ENCODE measurements around the gene COL20A1. TPM values are rescaled to one million over a fixed set of nuclear protein-coding genes. Genes with fewer than 3 reads are reported as not detected.

Gene COL20A1
- total RNA-seq, 1 experiment from 2014 or later, result not detected

DNA sequence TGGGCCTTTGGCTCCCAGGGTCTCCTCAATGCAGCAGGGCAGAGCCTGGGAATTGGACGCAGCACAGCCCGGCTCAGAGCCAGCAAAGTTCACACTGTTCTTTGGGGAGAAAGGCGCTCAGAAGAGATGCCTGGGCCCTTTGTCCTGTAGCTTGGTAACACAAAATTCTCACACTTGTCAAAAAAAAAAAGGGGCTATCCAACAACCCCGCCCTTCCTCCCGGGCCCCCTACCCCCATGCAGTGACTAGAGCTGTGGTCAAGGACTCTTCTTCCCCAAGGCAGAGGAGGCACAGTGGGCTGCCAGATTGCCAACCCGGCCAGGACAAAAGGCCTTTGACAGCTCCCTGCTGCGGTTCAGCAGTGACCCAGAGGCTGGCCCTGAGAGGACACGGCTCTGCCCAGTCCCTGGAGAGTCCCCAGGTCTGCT, 40.7 kb upstream of the COL20A1 start:
- Histone ChIP-seq H3K9me3 (ENCODE audit: low read length) (no peaks in the 10 kb centered on the region), H4K20me1 (ENCODE audit: low read length) (no peaks in the 10 kb centered on the region), H3K36me3 (ENCODE audit: low read depth, low read length) (no peaks in the 10 kb centered on the region), H2AFZ (ENCODE audit: low read length) (no peak overlapping the region), H3K27me3 (ENCODE audit: low read length) (peaks cover 53% of the 10 kb centered on the region), H3K4me2 (ENCODE audit: low read length) (no peak overlapping the region), H3K4me3 (ENCODE audit: low read length) (no peak overlapping the region), H3K9me2 (replicated peaks; ENCODE audit: low read length) (no peaks in the 10 kb centered on the region), H3K9ac (ENCODE audit: low read length) (no peak overlapping the region), H3F3A (ENCODE audit: low read length, unreplicated experiment) (no peaks in the 10 kb centered on the region), H3K79me2 (ENCODE audit: low read length) (no peaks in the 10 kb centered on the region), H3K4me1 (ENCODE audit: insufficient read depth, low read length) (peaks cover 10% of the 10 kb centered on the region; the same call in 1 of the 2 replicates), H3K27ac (ENCODE audit: low read length) (no peak overlapping the region)
- no peak for TF ChIP-seq EZH2 (IDR thresholded peaks at IDR 0.05; ENCODE audit: low read length, unreplicated experiment)
- TF ChIP-seq EZH2phosphoT487 (IDR thresholded peaks at IDR 0.05; ENCODE audit: borderline replicate concordance, low read length), result no peak
- TF ChIP-seq, protein P1, sequence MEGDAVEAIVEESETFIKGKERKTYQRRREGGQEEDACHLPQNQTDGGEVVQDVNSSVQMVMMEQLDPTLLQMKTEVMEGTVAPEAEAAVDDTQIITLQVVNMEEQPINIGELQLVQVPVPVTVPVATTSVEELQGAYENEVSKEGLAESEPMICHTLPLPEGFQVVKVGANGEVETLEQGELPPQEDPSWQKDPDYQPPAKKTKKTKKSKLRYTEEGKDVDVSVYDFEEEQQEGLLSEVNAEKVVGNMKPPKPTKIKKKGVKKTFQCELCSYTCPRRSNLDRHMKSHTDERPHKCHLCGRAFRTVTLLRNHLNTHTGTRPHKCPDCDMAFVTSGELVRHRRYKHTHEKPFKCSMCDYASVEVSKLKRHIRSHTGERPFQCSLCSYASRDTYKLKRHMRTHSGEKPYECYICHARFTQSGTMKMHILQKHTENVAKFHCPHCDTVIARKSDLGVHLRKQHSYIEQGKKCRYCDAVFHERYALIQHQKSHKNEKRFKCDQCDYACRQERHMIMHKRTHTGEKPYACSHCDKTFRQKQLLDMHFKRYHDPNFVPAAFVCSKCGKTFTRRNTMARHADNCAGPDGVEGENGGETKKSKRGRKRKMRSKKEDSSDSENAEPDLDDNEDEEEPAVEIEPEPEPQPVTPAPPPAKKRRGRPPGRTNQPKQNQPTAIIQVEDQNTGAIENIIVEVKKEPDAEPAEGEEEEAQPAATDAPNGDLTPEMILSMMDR (conservative IDR thresholded peaks at IDR 0.05; ENCODE audit: low read depth, low read length), result no peak
- BruUV-seq (replicated peaks), result no TSS peak
- intact Hi-C loops (cut with micrococcal nuclease), result no loop called here
- ATAC-seq (no peak), DNase-seq (no peak)
- ChIA-PET POLR2A (ENCODE audit: unreplicated experiment) (no interaction called here), CTCF (no interaction called here)

DNA sequence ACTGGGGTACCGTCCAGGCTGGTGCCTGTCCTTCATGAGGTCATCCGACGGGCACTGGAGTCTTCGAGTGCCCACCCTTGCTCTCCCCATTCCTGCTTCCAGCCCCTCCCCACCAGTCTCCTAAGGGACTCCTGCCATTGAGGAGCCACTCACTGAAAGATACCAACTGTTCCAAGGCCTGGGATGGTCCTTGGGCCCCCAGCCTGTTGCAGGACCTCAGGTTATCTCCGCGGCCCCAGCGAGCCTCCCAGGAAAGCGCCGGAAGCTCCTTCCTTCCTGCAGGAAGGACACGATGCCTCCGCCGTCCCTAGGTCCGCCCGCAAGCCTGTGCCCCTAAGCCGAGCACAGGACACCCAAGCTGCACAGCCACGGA, 39.9 kb upstream of the COL20A1 start:
- ATAC-seq (no peak), DNase-seq (no peak)
- Histone ChIP-seq H4K20me1 (ENCODE audit: low read length) (no peaks in the 10 kb centered on the region), H3F3A (ENCODE audit: low read length, unreplicated experiment) (no peaks in the 10 kb centered on the region), H3K4me3 (ENCODE audit: low read length) (no peak overlapping the region), H3K27me3 (ENCODE audit: low read length) (peaks cover 46% of the 10 kb centered on the region), H2AFZ (ENCODE audit: low read length) (no peak overlapping the region), H3K4me1 (ENCODE audit: insufficient read depth, low read length) (peaks cover 10% of the 10 kb centered on the region; the same call in 1 of the 2 replicates), H3K4me2 (ENCODE audit: low read length) (no peak overlapping the region), H3K9me2 (replicated peaks; ENCODE audit: low read length) (no peaks in the 10 kb centered on the region), H3K36me3 (ENCODE audit: low read depth, low read length) (no peaks in the 10 kb centered on the region), H3K27ac (ENCODE audit: low read length) (no peak overlapping the region), H3K79me2 (ENCODE audit: low read length) (no peaks in the 10 kb centered on the region), H3K9me3 (ENCODE audit: low read length) (no peaks in the 10 kb centered on the region), H3K9ac (ENCODE audit: low read length) (no peak overlapping the region)
- intact Hi-C loops (cut with micrococcal nuclease), result no loop called here
- BruUV-seq (replicated peaks), result no TSS peak
- TF ChIP-seq EZH2phosphoT487 (IDR thresholded peaks at IDR 0.05; ENCODE audit: borderline replicate concordance, low read length) (no peak), EZH2 (IDR thresholded peaks at IDR 0.05; ENCODE audit: low read length, unreplicated experiment) (no peak)
- TF ChIP-seq, protein P1 (conservative IDR thresholded peaks at IDR 0.05; ENCODE audit: low read depth, low read length), result no peak
- ChIA-PET POLR2A (ENCODE audit: unreplicated experiment) (no interaction called here), CTCF (no interaction called here)

DNA sequence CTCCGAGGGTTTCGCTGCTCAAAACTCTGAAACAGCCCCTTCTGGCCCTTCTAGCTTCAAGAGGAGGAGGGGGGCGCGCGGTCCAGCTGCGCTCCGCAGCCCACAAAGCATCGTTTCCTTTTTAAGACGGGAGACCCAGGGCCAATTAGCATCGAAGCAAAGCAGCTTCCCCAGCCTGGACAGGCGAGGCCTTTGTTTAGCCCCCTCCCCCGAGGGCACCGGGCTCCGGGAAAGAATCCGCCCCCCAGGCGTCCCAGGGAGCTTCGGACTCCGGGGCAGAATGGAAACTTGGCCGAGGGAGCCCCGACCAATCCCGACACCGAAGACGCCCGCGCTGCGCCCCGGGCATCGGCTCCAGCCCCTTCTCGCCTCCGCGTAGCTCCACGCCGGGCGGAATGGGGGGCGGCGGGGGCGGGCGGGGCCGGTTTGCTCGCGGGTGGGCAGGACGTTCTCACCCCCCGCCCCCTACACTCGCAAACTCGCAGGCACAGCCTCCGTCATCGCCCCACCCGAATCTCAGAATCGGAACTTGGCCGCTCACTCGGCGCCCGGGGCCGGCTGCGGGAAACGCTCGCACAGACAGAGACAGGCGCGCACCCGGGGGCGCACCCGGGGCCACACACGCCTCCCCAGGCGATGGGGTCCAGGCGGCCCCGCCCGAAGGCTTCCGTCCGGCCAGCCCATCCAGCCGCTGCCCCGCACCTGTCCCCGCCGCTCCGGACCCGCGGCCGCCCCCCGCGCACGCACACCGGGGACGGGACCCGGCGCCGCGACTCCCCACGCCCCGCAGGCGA, 39.4 kb upstream of the COL20A1 start:
- Histone ChIP-seq H3K27me3 (ENCODE audit: low read length) (peaks cover 40% of the 10 kb centered on the region), H3K9me3 (ENCODE audit: low read length) (no peaks in the 10 kb centered on the region), H2AFZ (ENCODE audit: low read length) (no peak overlapping the region), H3K9ac (ENCODE audit: low read length) (no peak overlapping the region), H3K27ac (ENCODE audit: low read length) (no peak overlapping the region), H3F3A (ENCODE audit: low read length, unreplicated experiment) (no peaks in the 10 kb centered on the region), H3K36me3 (ENCODE audit: low read depth, low read length) (no peaks in the 10 kb centered on the region), H4K20me1 (ENCODE audit: low read length) (no peaks in the 10 kb centered on the region), H3K4me2 (ENCODE audit: low read length) (no peak overlapping the region), H3K79me2 (ENCODE audit: low read length) (no peaks in the 10 kb centered on the region), H3K4me1 (ENCODE audit: insufficient read depth, low read length) (peaks cover 10% of the 10 kb centered on the region; the same call in 1 of the 2 replicates), H3K9me2 (replicated peaks; ENCODE audit: low read length) (no peaks in the 10 kb centered on the region), H3K4me3 (ENCODE audit: low read length) (no peak overlapping the region)
- BruUV-seq (replicated peaks), result no TSS peak
- TF ChIP-seq, protein P1 (conservative IDR thresholded peaks at IDR 0.05; ENCODE audit: low read depth, low read length), result no peak
- TF ChIP-seq EZH2phosphoT487 (IDR thresholded peaks at IDR 0.05; ENCODE audit: borderline replicate concordance, low read length) (no peak), EZH2 (IDR thresholded peaks at IDR 0.05; ENCODE audit: low read length, unreplicated experiment) (no peak)
- DNase-seq (no peak), ATAC-seq (no peak)
- ChIA-PET POLR2A (ENCODE audit: unreplicated experiment) (no interaction called here), CTCF (no interaction called here)
- intact Hi-C loops (cut with micrococcal nuclease), result no loop called here
